IMR-90 (cell line): ENCODE data around the gene EBI3. TPM values are rescaled to one million over a fixed set of nuclear protein-coding genes. Genes with fewer than 3 reads are reported as not detected.

Source experiments
- CTCF ChIP-seq: conservative IDR thresholded peaks from 2 replicates; pipeline ENCODE4 v1.5.1; 2012; ENCODE audit warnings: mild to moderate bottlenecking, low read depth, low read length, improper control_type of control experiment
- polyA plus RNA-seq, 3 experiments: library from polyadenylated mRNA; depleted of rRNA; stranded (reverse); fragments of >200 nt; gene quantifications; 2 replicates each; pipeline ENCODE4 v1.2.3, GENCODE V29; 2012; ENCODE audit warnings: low replicate concordance in 1 of 3
- total RNA-seq: library from RNA; depleted of rRNA; stranded (reverse); fragments of >200 nt; gene quantifications from 2 replicates; pipeline ENCODE4 v1.2.3, GENCODE V29; 2012

EBI3 gene
- total and polyA plus RNA-seq, 2 of the 4 experiments (the other 2 are of a cell fraction), result 0.36 to 2.7 TPM

GRCh38 chr19:4186087-4186993 is 43.0 kb upstream of the EBI3 start (continued):
- peak; percentile 77 for TF ChIP-seq CTCF
